Ectodermal cell (in vitro differentiated cells): ENCODE data around the gene RASGEF1C.

Source experiments
- H3K27ac ChIP-seq: 2 replicates; pipeline ENCODE4 v1.7.0; 2013; ENCODE audit warnings: mild to moderate bottlenecking, low read depth, low read length; ENCODE audit not compliant: insufficient read depth, poor library complexity, severe bottlenecking
- H3K27me3 ChIP-seq: 2 replicates; pipeline ENCODE4 v1.7.0; 2013; ENCODE audit warnings: mild to moderate bottlenecking, low read length; ENCODE audit not compliant: insufficient read depth, control insufficient read depth, poor library complexity, severe bottlenecking
- H3K36me3 ChIP-seq: one replicate; pipeline ENCODE4 v1.7.0; 2013; ENCODE audit warnings: low read length; ENCODE audit not compliant: control insufficient read depth, insufficient read depth
- H3K4me1 ChIP-seq: one replicate; pipeline ENCODE4 v1.7.0; 2013; ENCODE audit warnings: low read length; ENCODE audit not compliant: control insufficient read depth, insufficient read depth
- H3K4me3 ChIP-seq: 2 replicates; pipeline ENCODE4 v1.7.0; 2013; ENCODE audit warnings: low read depth, low read length, control low read depth; ENCODE audit not compliant: insufficient read depth
- H3K9me3 ChIP-seq: 2 replicates; pipeline ENCODE4 v1.7.0; 2013; ENCODE audit warnings: mild to moderate bottlenecking, low read length, moderate library complexity; ENCODE audit not compliant: control insufficient read depth
- WGBS, 2 experiments: methylation state at CpG; one replicate each; pipeline ENCODE4 v1.1.7; 2013; ENCODE audit warnings: missing lambda C conversion rate in 2 of 2; 5-methylcytosine and 5-hydroxymethylcytosine counted together

RASGEF1C gene

GRCh38 chr5:180160789-180161188 is 48.2 kb downstream of the RASGEF1C start:
- Histone ChIP-seq H3K27me3 (no peaks in the 10 kb centered on the region), H3K4me3 (no peak overlapping the region), H3K4me1 (no peaks in the 10 kb centered on the region), H3K36me3 (no peaks in the 10 kb centered on the region), H3K27ac (no peak overlapping the region), H3K9me3 (no peaks in the 10 kb centered on the region)
- WGBS, 2 experiments = 91 to 95% methylated on average over 9 of the region's 9 CpGs

- Histone ChIP-seq H3K27me3 (no peaks in the 10 kb centered on the region), H3K4me3 (no peak overlapping the region), H3K27ac (no peak overlapping the region), H3K9me3 (no peaks in the 10 kb centered on the region), H3K36me3 (no peaks in the 10 kb centered on the region), H3K4me1 (no peaks in the 10 kb centered on the region)
- WGBS, 2 experiments = 91 to 96% methylated on average over 6 of the region's 6 CpGs
Observed at GRCh38 chr5:180160215-180160614, 48.8 kb downstream of the RASGEF1C start.

DNA sequence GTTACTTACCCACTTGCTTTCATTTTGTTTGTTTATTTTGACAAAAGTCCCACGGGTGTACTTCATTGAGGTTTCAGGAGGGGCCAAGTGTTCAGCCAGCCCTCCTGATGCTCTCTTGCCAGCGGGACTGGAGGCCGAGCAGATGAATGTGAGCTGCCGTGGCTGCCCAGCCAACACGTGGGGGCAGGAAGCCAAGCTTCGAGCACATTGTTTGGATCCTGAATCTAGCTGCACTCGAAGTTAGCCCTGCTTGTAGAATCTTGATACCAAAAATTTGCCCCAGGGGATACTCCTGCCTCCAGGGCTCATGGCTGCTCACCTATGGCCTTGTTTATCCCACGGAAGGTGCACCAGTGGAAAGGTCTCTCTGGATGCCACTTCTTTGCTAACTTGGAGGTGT is 49.3 kb downstream of the RASGEF1C start:
- H3K27ac ChIP-seq = no peak overlapping the region
- 82 to 83% methylated on average over 8 of the region's 8 CpGs for WGBS, 2 experiments

GRCh38 chr5:180157866-180158265 is 51.1 kb downstream of the RASGEF1C start:
- H3K36me3 ChIP-seq = no peaks in the 10 kb centered on the region
- no peaks in the 10 kb centered on the region for H3K9me3 ChIP-seq
- no peaks in the 10 kb centered on the region for H3K27me3 ChIP-seq
- no peak overlapping the region for H3K27ac ChIP-seq
- WGBS, 2 experiments = 91 to 93% methylated on average over 6 of the region's 6 CpGs
- no peaks in the 10 kb centered on the region for H3K4me1 ChIP-seq
- no peak overlapping the region for H3K4me3 ChIP-seq

More for the DNA sequence above, 49.3 kb downstream of the RASGEF1C start:
- Histone ChIP-seq H3K4me1 (no peaks in the 10 kb centered on the region), H3K9me3 (no peaks in the 10 kb centered on the region), H3K4me3 (no peak overlapping the region), H3K27me3 (no peaks in the 10 kb centered on the region), H3K36me3 (no peaks in the 10 kb centered on the region)

- Histone ChIP-seq H3K4me1 (no peaks in the 10 kb centered on the region), H3K36me3 (no peaks in the 10 kb centered on the region), H3K4me3 (no peak overlapping the region), H3K27ac (no peak overlapping the region), H3K9me3 (no peaks in the 10 kb centered on the region), H3K27me3 (no peaks in the 10 kb centered on the region)
- WGBS, 2 experiments = 87 to 88% methylated on average over 10 of the region's 10 CpGs
Observed at GRCh38 chr5:180156141-180156540, 52.9 kb downstream of the RASGEF1C start.

- Histone ChIP-seq H3K36me3 (no peaks in the 10 kb centered on the region), H3K4me1 (no peaks in the 10 kb centered on the region), H3K4me3 (no peak overlapping the region), H3K9me3 (no peaks in the 10 kb centered on the region), H3K27me3 (no peaks in the 10 kb centered on the region), H3K27ac (no peak overlapping the region)
- 92 to 94% methylated on average over 17 of the region's 17 CpGs for WGBS, 2 experiments
Observed at GRCh38 chr5:180155365-180155926, 53.6 kb downstream of the RASGEF1C start.

GRCh38 chr5:180154821-180155364 is 54.1 kb downstream of the RASGEF1C start:
- WGBS, 2 experiments = 93 to 94% methylated on average over 5 of the region's 5 CpGs
- H3K4me1 ChIP-seq = no peaks in the 10 kb centered on the region

DNA sequence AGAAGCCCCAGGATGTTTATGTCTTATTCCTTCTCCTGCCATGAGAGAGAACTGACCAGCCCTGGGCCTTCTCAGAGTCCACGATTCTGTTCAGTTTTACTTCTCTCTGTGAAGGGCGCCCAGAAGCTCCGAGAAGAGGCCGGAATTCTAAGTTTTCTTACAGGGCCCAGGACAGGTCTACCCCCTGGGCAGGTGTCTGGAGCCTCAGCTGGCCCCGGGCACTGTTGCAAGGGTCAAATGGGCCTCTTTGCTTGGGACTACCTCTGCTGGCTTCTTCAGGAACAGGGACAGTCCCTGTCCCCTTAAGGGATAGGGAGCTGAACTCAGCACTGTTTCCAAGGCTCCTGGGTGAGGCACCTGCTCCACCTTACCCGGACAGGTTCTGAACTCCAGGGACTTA is 55.0 kb downstream of the RASGEF1C start:
- H3K9me3 ChIP-seq = no peaks in the 10 kb centered on the region
- 67 to 70% methylated on average over 6 of the region's 6 CpGs for WGBS, 2 experiments
- no peak overlapping the region for H3K27ac ChIP-seq
- H3K36me3 ChIP-seq = no peaks in the 10 kb centered on the region
- H3K4me3 ChIP-seq = no peak overlapping the region
- H3K4me1 ChIP-seq = no peaks in the 10 kb centered on the region
- H3K27me3 ChIP-seq = no peaks in the 10 kb centered on the region

More at GRCh38 chr5:180154821-180155364, 54.1 kb downstream of the RASGEF1C start:
- Histone ChIP-seq H3K36me3 (no peaks in the 10 kb centered on the region), H3K27ac (no peak overlapping the region), H3K27me3 (no peaks in the 10 kb centered on the region), H3K4me3 (no peak overlapping the region), H3K9me3 (no peaks in the 10 kb centered on the region)

DNA sequence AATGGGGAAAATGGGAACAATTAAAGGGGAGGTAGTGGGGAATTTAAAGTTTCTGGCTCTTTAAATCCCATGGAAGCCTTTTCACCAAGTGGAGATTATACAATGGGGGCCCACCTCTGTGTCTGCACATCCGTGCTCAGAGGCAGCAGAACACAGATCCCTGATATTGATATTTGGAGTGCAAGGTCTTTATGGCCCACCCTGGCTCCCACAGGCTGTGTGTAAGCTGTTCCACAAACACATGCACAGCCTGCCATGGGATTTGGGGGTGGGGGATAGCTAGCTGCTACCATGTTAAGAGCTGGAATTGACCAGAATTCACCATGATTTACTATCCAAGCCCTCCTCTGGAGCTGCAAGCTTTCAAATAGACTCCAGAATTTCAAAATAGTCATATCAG is 55.9 kb downstream of the RASGEF1C start:
- Histone ChIP-seq H3K4me3 (no peak overlapping the region), H3K27me3 (no peaks in the 10 kb centered on the region), H3K4me1 (no peaks in the 10 kb centered on the region), H3K27ac (no peak overlapping the region), H3K9me3 (no peaks in the 10 kb centered on the region), H3K36me3 (no peaks in the 10 kb centered on the region)
- WGBS, 2 experiments = 0% methylated on average over 1 of the region's 1 CpG

DNA sequence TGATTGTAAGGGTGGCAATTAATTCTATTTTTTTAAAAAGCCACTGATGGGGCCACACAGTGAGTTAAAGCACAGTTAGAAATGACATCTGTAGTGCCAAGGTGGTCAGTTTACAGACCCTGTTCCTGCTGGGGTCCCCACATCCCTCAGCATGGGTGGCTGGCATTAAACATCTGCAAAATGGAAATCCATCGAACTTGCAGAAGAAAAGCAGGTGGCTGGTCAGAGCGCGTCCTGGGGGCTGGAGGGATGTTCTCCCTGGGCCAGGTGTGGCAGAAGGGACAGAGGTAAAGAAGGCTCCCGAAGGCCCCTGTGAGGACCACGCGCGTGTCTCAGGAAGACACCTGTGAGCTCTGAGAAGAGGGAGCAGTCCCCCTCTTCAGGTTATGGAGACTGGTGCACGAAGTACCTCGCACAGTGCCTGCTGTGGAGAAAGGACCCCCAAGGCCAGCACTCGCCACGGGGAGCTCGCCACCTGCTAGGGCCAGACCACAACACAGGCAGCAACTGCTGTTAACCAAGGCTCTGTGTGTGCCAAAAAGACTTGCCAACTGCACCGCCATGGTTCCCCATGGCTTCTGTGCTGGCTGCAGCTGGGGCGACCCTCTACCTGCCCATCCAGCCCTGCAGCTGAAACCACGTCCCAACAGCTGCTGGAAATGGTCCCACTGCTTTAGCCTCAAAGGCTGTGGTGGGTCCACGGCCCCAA is 65.2 kb downstream of the RASGEF1C start:
- Histone ChIP-seq H3K4me1 (peaks cover 15% of the 10 kb centered on the region), H3K27ac (no peak overlapping the region), H3K4me3 (no peak overlapping the region), H3K36me3 (no peaks in the 10 kb centered on the region), H3K9me3 (no peaks in the 10 kb centered on the region), H3K27me3 (no peaks in the 10 kb centered on the region)
- WGBS, 2 experiments = 88 to 91% methylated on average over 16 of the region's 16 CpGs
